GM19035 (cell line): ENCODE measurements around the gene RPN1.
A peak's percentile ranks its signal among the peaks of the same experiment; 100 is the strongest.
"Not testable (repeated sequence)": the region's sequence is repeated elsewhere in the genome, so short reads cannot be mapped to it uniquely, and the experiment has no call there.

Experiments used
- ATAC-seq: cut with Tn5 transposase; IDR thresholded peaks from one replicate; pipeline ENCODE4 v1.9.1; 2021; ENCODE audit not compliant: unreplicated experiment

The RPN1 gene

GRCh38 chr3:128650096-128651050 is at the start of gene RPN1:
Gene RPN1 (minus strand): TSS chr3:128650818. CDS start chr3:128650800, 18 bp downstream.
- ATAC-seq, result peak; percentile 91

- ATAC-seq, result no peak
Measured at GRCh38 chr3:128698211-128699047, 47.8 kb upstream of the RPN1 start.

- ATAC-seq, result no peak
Measured at GRCh38 chr3:128697341-128697740, 46.7 kb upstream of the RPN1 start.

- no peak for ATAC-seq
Measured at GRCh38 chr3:128693696-128694095, 43.1 kb upstream of the RPN1 start.

GRCh38 chr3:128689060-128689459 is 38.4 kb upstream of the RPN1 start:
- ATAC-seq, result no peak

GRCh38 chr3:128686465-128686864 is 35.8 kb upstream of the RPN1 start:
- ATAC-seq, result no peak

GRCh38 chr3:128684986-128685726 is 34.5 kb upstream of the RPN1 start:
- no peak for ATAC-seq

GRCh38 chr3:128683957-128684356 is 33.3 kb upstream of the RPN1 start:
- no peak for ATAC-seq

GRCh38 chr3:128681369-128681829 is 30.8 kb upstream of the RPN1 start:
- ATAC-seq, result no peak

GRCh38 chr3:128680603-128681368 is 30.2 kb upstream of the RPN1 start:
- ATAC-seq, result peak; percentile 98

- no peak for ATAC-seq
Measured at GRCh38 chr3:128679338-128679737, 28.7 kb upstream of the RPN1 start.

GRCh38 chr3:128675802-128676201 is 25.2 kb upstream of the RPN1 start:
- not testable (repeated sequence) for ATAC-seq

GRCh38 chr3:128674161-128674784 is 23.7 kb upstream of the RPN1 start:
- ATAC-seq, result no peak

- ATAC-seq, result no peak
Measured at GRCh38 chr3:128667641-128668040, 17.0 kb upstream of the RPN1 start.

GRCh38 chr3:128665362-128666021 is 14.9 kb upstream of the RPN1 start:
- ATAC-seq, result no peak

GRCh38 chr3:128663151-128663550 is 12.5 kb upstream of the RPN1 start:
- no peak for ATAC-seq

GRCh38 chr3:128655531-128655930 is 4.9 kb upstream of the RPN1 start:
- no peak for ATAC-seq

- not testable (repeated sequence) for ATAC-seq
Measured at GRCh38 chr3:128653993-128654805, 3.6 kb upstream of the RPN1 start.
